GM19099 (cell line): ENCODE measurements around the gene PHACTR2.

Experiments used
- POLR2A ChIP-seq: IDR thresholded peaks from 3 replicates; pipeline ENCODE4 v1.6.1; 2011; ENCODE audit warnings: low read depth; ENCODE audit not compliant: insufficient read length; ENCODE audit errors: extremely low read depth

PHACTR2 gene

GRCh38 chr6:143803769-143804568, 126.2 kb downstream of the PHACTR2 start:
- no peak for TF ChIP-seq POLR2A

GRCh38 chr6:143804835-143805239, 127.1 kb downstream of the PHACTR2 start:
- no peak for TF ChIP-seq POLR2A

- no peak for TF ChIP-seq POLR2A
Observed at GRCh38 chr6:143806282-143807102, 128.7 kb downstream of the PHACTR2 start.

GRCh38 chr6:143807103-143807772, 129.5 kb downstream of the PHACTR2 start:
- no peak for TF ChIP-seq POLR2A

- TF ChIP-seq POLR2A: no peak
Observed at GRCh38 chr6:143810745-143811144, 133.0 kb downstream of the PHACTR2 start.

- TF ChIP-seq POLR2A: no peak
Observed at GRCh38 chr6:143811501-143812157, 133.9 kb downstream of the PHACTR2 start.

- TF ChIP-seq POLR2A: no peak
Observed at GRCh38 chr6:143817621-143818020, 139.9 kb downstream of the PHACTR2 start.

GRCh38 chr6:143821359-143821758, 143.6 kb downstream of the PHACTR2 start:
- TF ChIP-seq POLR2A: no peak

GRCh38 chr6:143822584-143823024, 144.8 kb downstream of the PHACTR2 start:
- TF ChIP-seq POLR2A: no peak

- TF ChIP-seq POLR2A: no peak
Observed at GRCh38 chr6:143823548-143823947, 145.8 kb downstream of the PHACTR2 start.

- no peak for TF ChIP-seq POLR2A
Observed at GRCh38 chr6:143828572-143828971, 150.8 kb downstream of the PHACTR2 start.

GRCh38 chr6:143836150-143836549, 158.4 kb downstream of the PHACTR2 start:
- TF ChIP-seq POLR2A: no peak

GRCh38 chr6:143838395-143838794, 160.6 kb downstream of the PHACTR2 start:
- TF ChIP-seq POLR2A: no peak

GRCh38 chr6:143839196-143839595, 161.4 kb downstream of the PHACTR2 start:
- no peak for TF ChIP-seq POLR2A
